PFSK-1 (cell line): ENCODE data around the gene CTIF. TPM values are rescaled to one million over a fixed set of nuclear protein-coding genes. Genes with fewer than 3 reads are reported as not detected.
A peak's percentile ranks its signal among the peaks of the same experiment; 100 is the strongest.

Source experiments
- FOXP2 ChIP-seq: optimal IDR thresholded peaks from 2 replicates; pipeline ENCODE3; 2011; ENCODE audit warnings: borderline replicate concordance, control low read depth, inconsistent platforms; ENCODE audit not compliant: insufficient read depth; ENCODE audit errors: extremely low read length, extremely low read depth
- POLR2AphosphoS5 ChIP-seq: IDR thresholded peaks from 2 replicates; pipeline ENCODE4 v1.6.1; 2012; ENCODE audit warnings: low read depth, mild to moderate bottlenecking, control low read depth, low read length, moderate library complexity
- SIN3A ChIP-seq: IDR thresholded peaks from 2 replicates; pipeline ENCODE4 v1.6.1; 2012; ENCODE audit warnings: mild to moderate bottlenecking, low read length, moderate library complexity, borderline replicate concordance; ENCODE audit not compliant: insufficient read depth
- TAF1 ChIP-seq: IDR thresholded peaks from 2 replicates; pipeline ENCODE4 v1.6.1; 2012; ENCODE audit warnings: low read length, control low read depth, borderline replicate concordance; ENCODE audit not compliant: insufficient read depth
- polyA plus RNA-seq: library from polyadenylated mRNA; unstranded; fragments of >200 nt; gene quantifications from one replicate; pipeline ENCODE4 v1.2.1, GENCODE V29; 2012; ENCODE audit warnings: low read depth, missing spikeins; ENCODE audit not compliant: insufficient read length
- TF ChIP-seq, protein P1 (sequence below), 2 experiments: IDR thresholded peaks; 2 replicates each; pipeline versions ENCODE4 v1.6.1 to v1.8.0; 2011 to 2012; ENCODE audit warnings: low read depth in 2 of 2, low read length in 2 of 2, control low read depth in 1 of 2, inconsistent platforms in 1 of 2, mild to moderate bottlenecking in 1 of 2, moderate library complexity in 1 of 2; ENCODE audit not compliant: insufficient read depth in 1 of 2

CTIF gene
- 30.0 TPM for polyA plus RNA-seq

DNA sequence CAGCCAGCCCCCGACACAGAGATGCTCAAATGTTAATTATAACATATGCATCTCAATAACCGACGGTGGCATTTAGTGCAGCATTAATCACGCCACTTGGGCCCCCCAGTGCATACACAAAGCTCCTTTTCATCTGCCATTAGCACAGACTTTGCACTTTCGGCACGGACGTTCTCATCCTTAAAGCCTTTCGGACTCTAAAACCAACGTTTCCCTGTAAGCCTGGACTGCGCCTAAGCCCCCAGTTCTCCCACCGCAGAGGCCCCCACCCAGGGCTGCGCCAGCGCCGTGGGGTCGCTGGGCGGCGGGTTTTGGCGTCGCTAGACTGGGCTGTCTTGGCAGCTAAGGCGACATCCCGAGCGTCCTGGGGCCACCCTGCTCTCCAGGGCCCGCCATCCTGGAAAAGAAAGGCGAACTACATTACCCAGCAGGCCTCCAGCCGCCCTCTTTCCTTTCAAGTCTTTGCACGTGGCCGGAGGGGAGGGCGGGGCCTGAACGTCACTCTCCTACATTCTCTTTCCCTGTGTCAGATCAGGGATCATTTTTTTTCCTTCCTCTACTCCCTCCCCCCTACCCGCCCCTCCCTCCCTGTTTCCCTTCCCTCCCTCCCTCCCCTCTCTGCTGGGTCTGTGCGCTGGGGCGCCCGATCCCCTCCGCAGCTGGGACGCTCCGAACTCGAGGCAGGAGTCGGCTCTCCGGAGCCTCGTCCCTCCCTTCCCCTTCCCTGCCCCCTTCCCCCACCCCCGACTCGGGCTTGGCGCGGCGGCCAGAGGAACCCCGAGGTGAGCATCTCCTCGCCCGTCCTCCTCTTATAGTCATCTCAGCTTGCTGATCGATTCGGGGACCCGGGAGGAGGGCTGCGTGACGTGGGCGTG lies at the start of gene CTIF:
TSS of gene CTIF (plus strand) at position 501 of the 875 bp plus-strand sequence. CDS start 80,535 bp downstream, outside the sequence.
- no peak for TF ChIP-seq FOXP2
- TF ChIP-seq, protein P1, sequence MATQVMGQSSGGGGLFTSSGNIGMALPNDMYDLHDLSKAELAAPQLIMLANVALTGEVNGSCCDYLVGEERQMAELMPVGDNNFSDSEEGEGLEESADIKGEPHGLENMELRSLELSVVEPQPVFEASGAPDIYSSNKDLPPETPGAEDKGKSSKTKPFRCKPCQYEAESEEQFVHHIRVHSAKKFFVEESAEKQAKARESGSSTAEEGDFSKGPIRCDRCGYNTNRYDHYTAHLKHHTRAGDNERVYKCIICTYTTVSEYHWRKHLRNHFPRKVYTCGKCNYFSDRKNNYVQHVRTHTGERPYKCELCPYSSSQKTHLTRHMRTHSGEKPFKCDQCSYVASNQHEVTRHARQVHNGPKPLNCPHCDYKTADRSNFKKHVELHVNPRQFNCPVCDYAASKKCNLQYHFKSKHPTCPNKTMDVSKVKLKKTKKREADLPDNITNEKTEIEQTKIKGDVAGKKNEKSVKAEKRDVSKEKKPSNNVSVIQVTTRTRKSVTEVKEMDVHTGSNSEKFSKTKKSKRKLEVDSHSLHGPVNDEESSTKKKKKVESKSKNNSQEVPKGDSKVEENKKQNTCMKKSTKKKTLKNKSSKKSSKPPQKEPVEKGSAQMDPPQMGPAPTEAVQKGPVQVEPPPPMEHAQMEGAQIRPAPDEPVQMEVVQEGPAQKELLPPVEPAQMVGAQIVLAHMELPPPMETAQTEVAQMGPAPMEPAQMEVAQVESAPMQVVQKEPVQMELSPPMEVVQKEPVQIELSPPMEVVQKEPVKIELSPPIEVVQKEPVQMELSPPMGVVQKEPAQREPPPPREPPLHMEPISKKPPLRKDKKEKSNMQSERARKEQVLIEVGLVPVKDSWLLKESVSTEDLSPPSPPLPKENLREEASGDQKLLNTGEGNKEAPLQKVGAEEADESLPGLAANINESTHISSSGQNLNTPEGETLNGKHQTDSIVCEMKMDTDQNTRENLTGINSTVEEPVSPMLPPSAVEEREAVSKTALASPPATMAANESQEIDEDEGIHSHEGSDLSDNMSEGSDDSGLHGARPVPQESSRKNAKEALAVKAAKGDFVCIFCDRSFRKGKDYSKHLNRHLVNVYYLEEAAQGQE (IDR thresholded peaks at IDR 0.05; ENCODE audit: insufficient read depth in 1 of 2, low read depth in 2 of 2, low read length in 2 of 2): no peak
- peak; percentile 68; the same call in 1 of the 2 replicates for TF ChIP-seq TAF1
- TF ChIP-seq POLR2AphosphoS5: peak; percentile 59
- peak; percentile 75; the same call in 1 of the 2 replicates for TF ChIP-seq SIN3A

- TF ChIP-seq TAF1 (no peak), SIN3A (no peak), FOXP2 (no peak), POLR2AphosphoS5 (no peak)
- TF ChIP-seq, protein P1 (IDR thresholded peaks at IDR 0.05; ENCODE audit: insufficient read depth in 1 of 2, low read depth in 2 of 2, low read length in 2 of 2): no peak
Measured at GRCh38 chr18:48490641-48491293, 48.1 kb upstream of the CTIF start.

- TF ChIP-seq, protein P1 (IDR thresholded peaks at IDR 0.05; ENCODE audit: insufficient read depth in 1 of 2, low read depth in 2 of 2, low read length in 2 of 2): no peak
- no peak for TF ChIP-seq TAF1
- TF ChIP-seq POLR2AphosphoS5: no peak
Measured at GRCh38 chr18:48492880-48493279, 46.0 kb upstream of the CTIF start.

DNA sequence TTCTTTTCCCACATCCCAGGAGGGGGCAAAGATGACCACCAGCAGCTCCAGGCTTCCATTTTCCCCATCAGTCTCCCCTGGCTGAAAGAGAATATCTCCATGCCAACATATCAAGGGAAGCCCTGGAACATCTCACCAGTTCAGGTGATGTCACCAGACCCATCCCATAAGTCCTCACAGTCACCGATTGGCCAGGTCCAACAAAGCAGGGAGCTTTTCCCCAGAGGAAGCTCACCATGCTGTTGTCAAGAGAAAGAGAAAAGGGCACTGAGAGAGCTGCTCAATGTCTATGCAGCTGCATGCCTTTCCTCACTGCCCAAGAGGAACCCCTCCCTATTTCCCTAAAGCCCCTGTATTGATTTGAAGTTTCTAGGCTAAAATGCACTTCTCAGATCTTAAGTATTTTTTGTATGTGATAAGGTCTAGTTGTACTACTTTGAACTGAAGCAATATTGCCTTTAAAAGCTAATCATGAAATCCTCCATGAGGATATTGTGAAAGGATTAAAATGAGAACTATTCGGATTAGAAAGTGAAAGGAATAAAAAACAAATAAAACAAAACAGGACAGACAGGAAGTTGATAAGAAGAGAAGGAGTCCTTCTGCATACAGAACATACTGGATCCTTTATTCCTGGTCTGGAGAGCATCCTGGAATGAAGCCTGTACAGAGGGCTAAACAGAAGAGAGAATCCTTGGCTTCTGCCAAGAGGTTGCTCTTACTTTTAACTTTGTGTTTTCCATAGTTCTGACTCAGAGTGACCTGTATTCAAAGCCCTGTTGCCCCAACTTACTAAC lies 45.2 kb upstream of the CTIF start:
- TF ChIP-seq, protein P1 (IDR thresholded peaks at IDR 0.05; ENCODE audit: insufficient read depth in 1 of 2, low read depth in 2 of 2, low read length in 2 of 2): no peak
- TF ChIP-seq POLR2AphosphoS5 (no peak), TAF1 (no peak), SIN3A (no peak), FOXP2 (no peak)
